ENCODE data around the gene NUTM2G. TPM values are rescaled to one million over a fixed set of nuclear protein-coding genes. Genes with fewer than 3 reads are reported as not detected.
A peak's percentile ranks its signal among the peaks of the same experiment; 100 is the strongest.
"Not testable (repeated sequence)": the region's sequence is repeated elsewhere in the genome, so short reads cannot be mapped to it uniquely, and the experiment has no call there.

Gene NUTM2G, protein sequence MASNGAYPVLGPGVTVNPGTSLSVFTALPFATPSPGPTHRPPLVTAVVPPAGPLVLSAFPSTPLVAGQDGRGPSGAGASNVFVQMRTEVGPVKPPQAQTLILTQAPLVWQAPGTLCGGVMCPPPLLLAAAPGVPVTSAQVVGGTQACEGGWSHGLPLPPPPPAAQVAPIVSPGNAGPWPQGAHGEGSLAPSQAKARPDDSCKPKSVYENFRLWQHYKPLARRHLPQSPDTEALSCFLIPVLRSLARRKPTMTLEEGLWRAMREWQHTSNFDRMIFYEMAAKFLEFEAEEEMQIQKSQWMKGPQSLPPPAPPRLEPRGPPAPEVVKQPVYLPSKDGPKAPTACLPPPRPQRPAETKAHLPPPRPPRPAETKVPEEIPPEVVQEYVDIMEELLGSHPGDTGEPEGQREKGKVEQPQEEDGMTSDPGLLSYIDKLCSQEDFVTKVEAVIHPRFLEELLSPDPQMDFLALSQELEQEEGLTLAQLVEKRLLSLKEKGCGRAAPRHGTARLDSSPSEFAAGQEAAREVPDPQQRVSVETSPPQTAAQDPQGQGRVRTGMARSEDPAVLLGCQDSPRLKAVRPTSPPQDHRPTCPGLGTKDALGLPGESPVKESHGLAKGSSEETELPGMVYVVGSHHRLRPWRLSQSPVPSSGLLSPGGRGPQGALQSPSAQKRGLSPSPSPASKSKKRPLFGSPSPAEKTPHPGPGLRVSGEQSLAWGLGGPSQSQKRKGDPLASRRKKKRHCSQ
- not detected for total RNA-seq
- long read RNA-seq, donor 1: 0 reads
- long read RNA-seq, donor 2: 0 reads

DNA sequence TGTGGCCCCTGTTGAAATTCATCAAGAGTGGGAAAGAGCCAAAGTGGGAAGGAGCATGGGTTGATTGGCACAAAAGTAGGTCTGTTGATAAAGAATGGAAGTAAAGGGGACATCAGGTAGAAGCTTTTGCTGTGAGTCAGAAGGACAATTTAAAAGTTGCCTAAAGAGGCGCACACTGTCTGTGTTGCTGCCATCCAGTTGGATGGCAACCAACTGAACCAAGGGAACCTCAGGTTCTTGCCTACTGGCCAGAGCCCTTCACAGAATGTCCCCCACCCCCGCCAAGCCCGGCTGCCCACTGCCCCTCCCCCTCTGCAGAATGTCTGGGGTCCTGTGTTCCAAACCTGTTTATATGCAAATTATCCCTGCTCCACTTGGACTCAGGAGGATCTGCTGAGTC is at the start of gene NUTM2G:
Gene NUTM2G, plus strand, starts transcription at position 301 of the 400 bp plus-strand sequence. CDS start 182 bp downstream, outside the sequence.
- DNase-seq (ENCODE audit: low spot score); intact Hi-C loops (cut with DNase I): not testable (repeated sequence)

DNA sequence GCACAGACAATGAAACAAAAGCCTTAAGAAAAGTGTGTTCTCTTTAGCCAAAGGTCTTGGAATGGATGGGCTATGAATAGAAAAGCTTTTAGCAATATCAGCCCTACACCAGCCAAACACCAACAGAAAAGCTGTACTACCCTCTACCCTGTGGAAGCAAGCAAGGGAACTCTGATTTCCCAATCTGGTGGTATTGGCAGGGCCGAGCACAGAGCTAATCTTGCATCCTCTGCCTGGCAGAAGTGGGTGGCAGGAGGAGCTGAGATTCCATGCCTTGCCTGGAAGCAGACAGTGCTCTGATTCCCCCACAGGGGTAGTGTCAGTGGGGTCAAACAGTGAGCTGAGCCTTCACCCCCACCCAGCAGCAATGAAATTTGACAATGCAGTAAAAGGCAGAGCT is 44.7 kb upstream of the NUTM2G start:
- intact Hi-C loops (cut with DNase I): no loop called here
- DNase-seq (ENCODE audit: low spot score): no peak

DNA sequence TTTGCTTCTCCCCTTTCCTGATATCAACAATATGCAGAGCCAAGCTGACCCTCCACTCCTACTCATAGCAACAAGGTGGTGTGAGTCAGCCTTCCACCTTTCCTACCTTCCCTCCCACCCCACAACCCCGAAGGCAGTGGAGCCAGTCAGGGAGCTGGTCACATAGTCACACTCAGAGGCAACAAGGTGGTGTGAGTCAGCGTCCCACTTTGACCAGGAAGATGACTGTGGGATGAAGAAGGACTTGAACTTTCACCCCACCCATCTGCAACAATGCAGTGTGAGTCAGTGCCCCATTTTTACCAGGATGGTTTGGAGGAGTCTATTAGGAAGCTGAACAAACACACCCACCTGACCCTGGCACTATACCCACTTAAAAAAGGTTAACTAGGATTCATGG is 44.2 kb upstream of the NUTM2G start:
- intact Hi-C loops (cut with DNase I): no loop called here
- no peak for DNase-seq (ENCODE audit: low spot score)

DNA sequence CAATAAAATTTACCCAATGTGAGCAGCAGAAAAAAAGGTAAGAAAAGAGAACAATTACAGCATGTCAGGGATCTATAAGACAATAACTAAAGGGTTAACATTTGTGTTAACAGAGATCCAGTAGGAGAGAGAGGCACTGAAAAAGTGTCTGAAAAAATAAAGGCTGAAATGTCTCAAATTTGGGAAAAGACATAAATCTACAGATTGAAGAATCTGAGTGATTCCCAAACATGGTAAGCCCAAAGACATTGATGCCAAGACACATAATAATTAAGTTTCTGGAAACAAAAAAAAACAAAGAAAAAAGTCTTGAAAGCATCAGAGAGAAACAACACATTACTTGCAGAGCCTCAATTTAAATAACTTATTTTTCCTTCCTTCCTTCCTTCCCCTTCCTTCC is 43.2 kb upstream of the NUTM2G start:
- intact Hi-C loops (cut with DNase I): no loop called here

DNA sequence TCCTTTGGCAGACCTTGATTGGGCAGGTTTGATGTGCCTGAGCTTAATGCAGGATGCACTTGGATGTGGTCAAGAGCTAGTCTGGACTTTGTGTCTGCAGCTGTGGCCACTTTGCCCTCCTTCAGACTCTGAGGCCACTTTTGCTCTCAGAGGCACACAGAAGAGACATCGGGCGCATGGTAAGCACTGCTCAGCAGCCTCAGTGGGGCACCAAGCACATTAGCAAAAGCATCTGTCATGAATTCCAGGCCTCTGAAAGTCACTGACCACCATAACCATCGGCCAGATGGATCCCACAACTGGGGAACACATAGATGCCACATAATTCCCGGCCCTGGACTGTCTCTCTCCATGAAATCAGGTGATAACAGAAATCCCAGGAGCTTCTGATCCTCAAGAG is 40.1 kb upstream of the NUTM2G start:
- intact Hi-C loops (cut with DNase I): no loop called here
- DNase-seq (ENCODE audit: low spot score): no peak

More for the DNA sequence above, 43.2 kb upstream of the NUTM2G start:
- DNase-seq (ENCODE audit: low spot score): no peak

DNA sequence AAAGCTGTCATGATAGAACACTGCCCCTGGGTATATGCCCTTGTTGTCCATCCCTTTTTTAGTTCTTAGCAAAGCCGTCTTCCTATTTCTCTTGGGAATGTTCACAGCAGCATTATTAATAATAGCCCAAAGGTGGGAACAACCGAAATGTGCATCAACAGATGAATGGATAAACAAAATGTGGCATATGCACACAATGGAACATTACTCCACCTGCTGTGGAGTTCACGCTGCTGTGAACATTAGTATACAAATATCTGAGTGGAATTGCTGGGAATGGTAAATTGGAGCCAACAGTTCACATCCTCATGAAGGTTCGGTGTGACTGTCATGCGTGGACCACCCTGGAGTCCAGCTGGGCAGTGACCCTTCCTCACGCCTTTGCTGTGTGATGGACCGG is 36.5 kb upstream of the NUTM2G start:
- no peak for DNase-seq (ENCODE audit: low spot score)
- intact Hi-C loops (cut with DNase I): loop anchor here in 1 of 2 donors (5.0 kb wide), 1 partner anchor 895 kb away; no protein-coding TSS in a partner anchor

DNA sequence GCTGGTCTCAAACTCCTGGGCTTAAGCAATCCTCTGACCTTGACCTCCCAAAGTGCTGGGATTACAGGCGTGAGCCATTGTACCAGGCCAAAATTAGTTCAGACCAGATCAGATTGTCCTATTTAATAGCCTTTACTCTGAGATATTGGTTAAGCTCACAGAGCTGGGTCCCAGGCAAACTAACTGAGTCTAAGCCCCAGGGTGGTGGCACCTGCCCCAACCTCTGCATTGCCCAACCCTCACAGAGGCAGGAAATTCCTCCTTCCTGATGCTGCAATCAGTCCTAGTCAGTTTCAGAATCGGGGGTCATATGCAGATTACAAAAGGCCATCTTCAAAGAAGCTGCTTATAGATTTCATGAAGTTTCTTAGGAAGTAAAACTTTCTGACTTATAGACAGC is 28.6 kb upstream of the NUTM2G start:
- intact Hi-C loops (cut with DNase I); DNase-seq (ENCODE audit: low spot score): not testable (repeated sequence)

DNA sequence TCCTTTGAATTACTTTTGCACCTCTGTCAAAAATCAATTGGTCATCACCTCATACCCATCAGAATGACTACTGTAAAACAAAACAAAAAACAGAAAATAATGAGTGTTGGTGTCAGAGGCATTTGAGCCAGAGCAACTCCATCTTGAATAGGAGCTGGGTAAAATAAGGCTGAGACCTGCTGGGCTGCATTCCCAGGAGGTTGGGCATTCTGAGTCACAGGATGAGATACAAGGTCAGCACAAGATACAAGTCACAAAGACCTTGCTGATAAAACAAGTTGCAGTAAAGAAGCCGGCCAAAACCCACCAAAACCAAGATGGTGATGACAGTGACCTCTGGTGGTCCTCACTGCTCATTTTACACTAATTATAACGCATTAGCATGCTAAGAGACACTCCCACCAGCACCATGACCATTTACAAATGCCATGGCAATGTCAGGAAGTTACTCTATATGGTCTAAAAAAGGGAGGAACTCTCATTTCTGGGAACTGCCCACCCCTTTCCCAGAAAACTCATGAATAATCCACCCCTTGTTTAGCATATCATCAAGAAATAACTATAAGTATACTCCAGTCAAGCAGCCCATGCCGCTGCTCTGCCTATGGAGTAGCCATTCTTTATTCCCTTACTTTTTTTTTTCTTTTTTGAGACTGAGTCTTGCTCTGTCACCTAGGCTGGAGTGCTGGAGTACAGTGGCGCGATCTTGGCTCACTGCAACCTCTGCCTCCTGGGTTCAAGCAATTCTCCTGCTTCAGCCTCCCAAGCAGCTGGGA is 23.5 kb upstream of the NUTM2G start:
- intact Hi-C loops (cut with DNase I); DNase-seq (ENCODE audit: low spot score): not testable (repeated sequence)

DNA sequence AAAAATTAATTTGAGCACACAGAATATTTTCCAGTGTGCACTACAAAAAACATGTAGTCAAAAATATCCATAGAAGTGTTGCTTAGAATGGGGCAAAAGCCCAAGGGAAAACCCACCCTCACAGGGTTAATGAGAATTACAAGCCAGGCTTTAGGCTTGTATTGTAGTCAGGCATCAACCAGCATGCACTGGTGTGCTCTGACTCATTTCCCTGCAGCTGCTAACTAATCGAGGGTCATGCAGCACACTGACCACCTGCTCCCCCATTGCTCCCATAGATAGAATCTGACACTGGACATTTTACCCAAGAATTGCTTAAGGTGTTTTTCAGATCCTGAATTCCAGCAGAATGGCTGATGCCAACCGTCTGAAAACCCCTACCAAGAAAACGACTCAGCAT is 20.2 kb upstream of the NUTM2G start:
- intact Hi-C loops (cut with DNase I); DNase-seq (ENCODE audit: low spot score): not testable (repeated sequence)

DNA sequence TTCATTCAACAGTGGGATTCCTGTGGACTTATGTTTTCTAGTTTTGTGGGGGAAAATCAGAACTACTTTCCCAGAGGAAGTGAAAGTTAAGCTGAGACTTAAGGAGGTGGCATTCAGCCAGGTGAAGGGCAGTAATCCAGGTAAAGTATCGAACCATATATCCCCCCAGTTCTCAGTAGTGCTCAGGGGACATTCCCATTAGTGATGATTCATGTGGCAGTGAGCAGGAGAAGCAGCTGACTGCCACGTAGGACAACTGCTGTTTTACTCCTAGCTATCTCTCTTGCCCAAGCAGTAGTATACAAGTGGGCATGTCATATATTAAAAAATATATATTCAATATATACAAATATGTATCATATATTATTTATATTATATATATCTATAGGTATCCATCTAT is 13.1 kb upstream of the NUTM2G start:
- intact Hi-C loops (cut with DNase I); DNase-seq (ENCODE audit: low spot score): not testable (repeated sequence)

DNA sequence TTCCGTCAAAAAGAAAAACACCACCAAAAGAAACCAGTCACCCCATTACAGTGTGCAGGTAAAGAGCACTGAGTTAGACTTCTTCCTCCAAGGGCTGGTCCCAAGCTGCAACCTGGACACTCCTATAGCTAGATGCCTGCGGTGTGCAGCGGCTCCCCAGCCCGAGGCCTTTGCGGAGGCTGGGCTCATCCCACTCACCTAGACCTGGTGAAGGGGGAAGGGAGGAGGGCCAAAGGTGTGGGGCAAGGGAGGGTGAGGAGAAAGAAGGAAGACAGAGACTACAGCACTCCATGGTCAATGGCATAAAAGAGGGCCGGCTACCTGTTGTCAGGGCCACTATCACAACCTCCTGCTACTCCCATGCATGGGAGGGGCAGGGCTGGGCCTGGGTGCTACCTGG is 12.1 kb upstream of the NUTM2G start:
- DNase-seq (ENCODE audit: low spot score); intact Hi-C loops (cut with DNase I): not testable (repeated sequence)

DNA sequence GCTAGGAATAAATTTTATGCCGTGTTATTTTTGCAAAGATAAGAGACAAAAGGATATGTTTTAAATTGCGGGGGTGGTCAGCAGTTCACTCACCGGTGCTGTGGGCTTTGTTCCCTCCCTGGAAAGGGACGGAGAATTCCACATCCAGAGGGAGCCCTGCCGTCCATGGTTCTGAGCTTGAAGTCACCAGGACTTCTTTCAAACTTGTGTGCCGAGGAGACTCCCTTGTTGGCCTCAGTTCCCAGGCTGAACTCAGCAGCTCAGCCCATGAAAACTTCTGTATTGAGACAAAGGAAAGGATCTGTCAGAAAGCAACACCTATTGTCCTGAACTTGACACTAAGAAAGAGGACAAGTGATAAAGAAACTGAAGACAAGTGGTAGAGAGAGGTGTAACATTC is 10.1 kb upstream of the NUTM2G start:
- intact Hi-C loops (cut with DNase I); DNase-seq (ENCODE audit: low spot score): not testable (repeated sequence)

DNA sequence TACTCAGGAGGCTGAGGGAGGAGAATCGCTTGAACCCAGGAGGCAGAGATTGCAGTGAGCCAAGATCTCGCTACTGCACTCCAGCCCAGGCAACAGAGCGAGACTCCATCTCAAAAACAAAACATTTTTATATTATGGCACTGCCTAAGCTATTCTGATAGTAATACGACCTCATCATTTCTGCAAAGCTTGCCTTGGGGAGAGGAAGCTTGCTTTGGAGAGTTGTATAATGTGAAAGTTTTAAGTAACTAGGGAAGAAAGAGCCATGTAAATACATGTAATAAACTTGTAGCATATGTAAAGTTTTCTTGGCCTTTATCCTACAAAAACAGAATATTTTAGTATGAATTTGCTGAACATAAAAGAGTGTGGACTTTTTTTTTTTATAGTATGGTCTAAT is 7.8 kb upstream of the NUTM2G start:
- DNase-seq (ENCODE audit: low spot score): not testable (repeated sequence)

DNA sequence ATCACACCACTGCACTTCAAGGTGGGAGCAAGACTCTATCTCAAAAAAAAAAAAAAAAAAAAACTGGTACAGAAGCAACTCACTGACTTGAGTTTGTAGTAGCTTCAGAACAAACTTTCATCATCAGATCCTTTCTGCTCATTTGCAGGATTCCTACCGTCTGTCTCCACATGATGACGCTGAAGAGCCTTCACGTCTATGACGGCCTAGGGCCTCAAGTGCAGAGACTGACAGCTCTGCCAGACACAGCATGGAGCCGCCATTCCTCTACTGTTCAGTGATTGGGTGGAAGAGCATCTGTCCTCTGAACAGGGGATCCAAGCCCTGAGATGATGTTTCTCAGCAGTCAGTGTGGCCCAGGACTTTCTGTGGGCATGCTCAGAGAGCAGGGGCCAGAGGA is 3.1 kb upstream of the NUTM2G start:
- DNase-seq (ENCODE audit: low spot score); intact Hi-C loops (cut with DNase I): not testable (repeated sequence)

More for the DNA sequence above, 7.8 kb upstream of the NUTM2G start:
- intact Hi-C loops (cut with DNase I): not testable (repeated sequence)

DNA sequence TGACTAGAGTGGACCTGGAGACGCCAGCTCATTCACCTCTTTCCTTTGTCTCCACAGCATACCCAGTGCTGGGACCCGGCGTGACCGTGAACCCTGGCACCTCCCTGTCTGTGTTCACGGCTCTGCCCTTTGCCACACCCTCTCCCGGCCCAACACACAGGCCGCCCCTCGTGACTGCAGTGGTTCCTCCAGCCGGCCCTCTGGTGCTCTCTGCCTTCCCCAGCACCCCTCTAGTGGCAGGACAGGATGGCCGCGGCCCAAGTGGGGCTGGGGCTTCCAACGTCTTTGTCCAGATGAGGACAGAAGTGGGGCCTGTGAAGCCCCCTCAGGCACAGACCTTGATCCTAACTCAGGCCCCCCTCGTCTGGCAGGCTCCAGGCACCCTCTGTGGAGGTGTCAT is 3.0 kb downstream of the NUTM2G start:
- DNase-seq (ENCODE audit: low spot score); intact Hi-C loops (cut with DNase I): not testable (repeated sequence)

DNA sequence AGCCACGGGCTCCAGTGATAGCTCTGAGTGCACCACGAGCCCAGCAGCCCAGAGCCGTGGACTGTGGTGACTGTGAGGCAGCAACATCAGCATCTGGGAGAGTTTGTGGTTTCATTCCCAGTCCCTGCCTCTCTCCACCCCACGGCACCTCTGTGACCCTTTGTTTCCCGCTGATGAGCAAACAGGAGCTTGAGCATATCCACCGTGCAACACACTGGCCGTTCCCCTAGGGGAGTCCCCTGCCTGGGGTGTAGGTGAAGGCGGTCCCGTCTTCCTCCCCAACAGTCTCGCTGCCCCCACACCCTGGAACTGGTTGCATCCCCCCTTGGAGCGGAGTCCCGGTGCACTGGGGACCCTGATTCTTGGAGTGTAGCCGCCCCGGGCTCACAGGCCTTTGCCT is 5.5 kb downstream of the NUTM2G start:
- DNase-seq (ENCODE audit: low spot score): peak; percentile 54
- intact Hi-C loops (cut with DNase I): not testable (repeated sequence)

DNA sequence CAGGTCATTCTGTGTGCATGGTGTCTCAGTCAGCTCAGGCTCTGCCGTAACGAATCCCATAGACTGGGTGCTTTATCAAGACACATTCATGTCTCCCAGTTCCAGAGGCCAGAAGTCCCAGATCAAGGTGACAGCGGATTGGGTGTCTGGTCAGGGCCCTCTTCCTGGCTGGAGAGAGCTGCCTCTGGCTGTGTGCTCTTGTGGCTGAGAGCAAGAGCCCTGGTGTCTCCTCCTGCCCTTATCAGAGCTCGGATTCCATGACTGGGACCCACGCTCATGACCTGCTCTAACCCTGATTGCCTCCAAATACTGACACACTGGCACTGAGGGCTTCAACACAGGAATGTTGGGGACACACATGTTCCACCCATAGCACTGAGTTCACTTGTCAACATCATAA is 6.1 kb downstream of the NUTM2G start:
- DNase-seq (ENCODE audit: low spot score); intact Hi-C loops (cut with DNase I): not testable (repeated sequence)

DNA sequence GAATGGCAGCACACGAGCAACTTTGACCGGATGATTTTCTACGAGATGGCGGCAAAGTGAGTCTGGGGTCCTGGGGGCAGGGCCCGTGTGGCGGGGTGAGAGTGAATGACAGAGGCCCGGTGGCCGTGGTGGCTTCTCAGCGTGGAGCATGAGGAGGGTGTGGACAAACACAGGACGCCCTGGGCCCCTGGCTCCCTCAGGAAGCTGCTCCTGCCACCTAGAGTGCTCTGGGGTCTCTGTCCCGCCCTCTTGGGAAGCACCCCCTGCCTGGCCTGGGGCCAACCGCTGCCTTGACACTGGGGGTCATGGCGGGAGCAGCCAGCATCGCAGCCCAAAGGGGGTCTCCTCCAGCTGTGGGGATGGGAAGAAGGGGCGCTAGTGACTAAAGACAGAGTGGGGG is 6.8 kb downstream of the NUTM2G start:
- intact Hi-C loops (cut with DNase I): not testable (repeated sequence)
- peak; percentile 66 for DNase-seq (ENCODE audit: low spot score)

DNA sequence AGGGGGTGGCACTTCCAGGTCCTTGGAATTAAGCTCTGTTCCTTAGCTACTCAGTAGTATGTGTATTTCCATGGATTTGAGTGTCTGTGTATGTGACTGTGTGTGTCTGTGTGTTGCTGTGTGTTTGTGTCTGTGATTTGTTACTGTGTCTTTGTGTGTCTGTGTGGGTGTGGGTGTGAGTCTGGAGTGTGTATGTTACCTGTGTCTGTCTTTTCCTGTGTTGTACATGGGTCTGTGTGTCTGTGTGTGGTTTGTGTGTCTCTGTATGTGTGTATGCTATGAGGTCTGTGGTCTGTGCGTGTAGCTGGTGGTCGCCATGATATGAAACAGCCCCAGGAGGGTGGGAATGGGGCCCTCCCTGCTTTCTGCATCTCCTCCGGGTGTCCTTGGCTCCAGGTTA is 8.8 kb downstream of the NUTM2G start:
- intact Hi-C loops (cut with DNase I); DNase-seq (ENCODE audit: low spot score): not testable (repeated sequence)
